T-helper 2 cell treated with Interferon-gamma antibody and Interleukin-4, amounts not matched to agents 100 ng/mL and 5 ng/mL, for 36 hours (primary cell): ENCODE measurements around the gene LONP2. TPM values are rescaled to one million over a fixed set of nuclear protein-coding genes. Genes with fewer than 3 reads are reported as not detected.

Source experiments
- intact Hi-C: fragments of 100-400 bp; cut with micrococcal nuclease; formaldehyde crosslinking; loops from one replicate; pipeline ENCODE4 v1.15.1; 2023
- total RNA-seq: library from RNA; stranded (reverse); gene quantifications from 2 replicates; pipeline ENCODE4 v1.2.3, GENCODE V29; 2022

The LONP2 gene
- total RNA-seq, 1 donor from 2014 or later: 53.4 TPM

DNA sequence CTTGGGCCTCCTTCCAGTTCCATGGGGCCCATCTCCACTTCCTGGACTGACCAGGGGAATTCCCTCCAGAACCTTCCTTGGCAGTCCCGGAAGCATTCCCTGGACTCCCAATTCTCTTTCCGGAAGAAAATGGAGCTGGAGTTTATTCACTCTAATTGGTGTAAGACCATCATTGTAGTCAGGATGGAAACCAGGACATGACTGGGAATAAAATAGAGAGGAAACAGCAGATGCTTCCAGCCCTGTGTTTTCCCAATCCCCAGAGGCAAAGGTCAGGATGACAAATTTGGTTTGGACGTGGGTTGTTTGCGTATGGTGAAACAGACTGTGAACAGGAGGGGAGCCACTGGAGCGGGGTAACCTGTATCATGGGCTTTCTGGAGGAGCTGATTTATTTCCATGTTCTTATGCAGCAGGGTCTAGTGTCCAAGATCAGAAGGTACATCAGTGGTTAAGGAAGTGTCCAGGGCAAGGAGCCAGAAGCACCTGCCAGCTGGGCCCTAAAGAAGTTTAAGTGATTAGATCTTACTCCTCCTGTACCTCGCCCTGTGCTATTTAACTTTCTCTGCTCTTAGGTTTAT is 8.5 kb upstream of the LONP2 start:
- intact Hi-C loops: no loop called here

DNA sequence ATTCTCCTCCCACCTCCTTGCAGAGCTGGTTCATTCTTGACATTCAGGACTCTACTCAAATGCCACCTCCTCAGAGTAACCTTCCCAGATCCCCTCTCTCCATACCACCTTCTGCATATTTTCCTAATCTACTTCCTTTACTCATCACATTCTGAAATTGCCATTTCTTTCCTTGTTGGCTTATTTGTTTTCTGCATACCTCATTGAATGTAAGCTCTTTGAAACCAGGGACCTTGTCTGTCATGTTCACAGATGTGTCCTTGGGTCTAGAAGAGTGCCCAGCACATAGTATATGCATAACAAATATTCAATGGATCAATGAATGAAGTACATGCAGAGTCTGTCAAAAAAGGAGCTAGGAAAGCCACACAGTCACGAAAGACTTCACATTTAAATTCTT is 7.8 kb upstream of the LONP2 start:
- intact Hi-C loops: no loop called here

DNA sequence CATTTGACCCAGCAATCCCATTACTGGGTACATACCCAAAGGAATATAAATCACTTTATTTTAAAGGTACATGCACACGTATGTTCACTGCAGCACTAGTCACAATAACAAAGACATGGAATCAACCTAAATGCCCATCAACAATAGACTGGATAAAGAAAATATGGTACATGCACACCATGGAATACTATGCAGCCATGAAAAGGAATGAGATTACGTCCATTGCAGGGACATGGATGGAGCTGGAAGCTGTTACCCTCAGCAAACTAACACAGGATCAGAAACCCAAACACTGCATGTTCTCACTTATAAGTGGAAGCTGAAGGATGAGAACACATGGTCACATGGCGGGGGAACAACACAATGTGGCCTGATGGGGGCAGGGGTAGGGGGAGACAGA is 4.0 kb upstream of the LONP2 start:
- intact Hi-C loops: loop anchor here (5.0 kb wide), 1 partner anchor 127 kb away; no protein-coding TSS in a partner anchor

GRCh38 chr16:48244863-48245195 is 729 bp downstream of the LONP2 start:
- intact Hi-C loops: loop anchor here (1.0 to 5.0 kb wide), 5 partner anchors 13 to 1272 kb away; partner anchors contain the start of genes DNAJA2 and SIAH1

- intact Hi-C loops: no loop called here
Measured at GRCh38 chr16:48246066-48246465, 2.0 kb downstream of the LONP2 start.

- intact Hi-C loops: no loop called here
Measured at GRCh38 chr16:48247311-48247710, 3.2 kb downstream of the LONP2 start, which contains the start of gene ABCC11. TSS of gene ABCC11 (minus strand) at chr16:48247539. CDS start at chr16:48231921, 15,618 bp downstream.

DNA sequence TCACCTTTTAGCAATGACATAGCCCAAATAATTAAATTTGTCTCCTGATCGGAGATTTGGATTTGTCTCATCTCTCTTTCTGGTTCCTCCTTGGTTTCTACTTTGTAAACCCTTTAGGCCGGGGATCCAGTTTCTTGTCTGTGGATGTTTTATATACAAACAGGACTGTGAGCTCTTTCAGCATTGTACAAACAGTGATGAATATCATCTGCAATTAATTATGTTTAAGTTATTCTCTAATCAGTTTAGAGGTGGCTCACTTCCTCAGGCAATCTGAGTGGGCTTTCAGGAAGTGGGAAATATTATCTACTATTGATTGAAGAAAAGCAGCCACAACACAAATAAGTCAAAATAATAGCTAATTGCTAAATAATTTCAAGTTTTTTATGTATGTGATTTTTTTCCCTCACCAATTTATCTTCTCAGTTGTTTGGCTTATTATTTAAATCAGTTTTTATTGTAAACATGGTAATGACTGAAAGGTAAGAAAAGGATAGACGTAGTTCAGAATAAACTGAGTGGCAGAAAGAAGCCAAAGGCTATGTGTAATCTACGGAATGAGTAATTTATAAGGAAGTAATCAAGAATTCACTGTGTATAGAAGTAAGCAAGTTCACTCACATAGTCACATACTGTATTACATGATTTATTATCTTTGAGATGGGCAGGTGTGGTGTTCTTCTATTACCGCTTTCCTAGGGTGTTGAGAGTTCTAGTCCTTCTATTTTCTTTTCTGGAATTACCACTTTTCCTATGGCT is 6.6 kb downstream of the LONP2 start:
- intact Hi-C loops: no loop called here

DNA sequence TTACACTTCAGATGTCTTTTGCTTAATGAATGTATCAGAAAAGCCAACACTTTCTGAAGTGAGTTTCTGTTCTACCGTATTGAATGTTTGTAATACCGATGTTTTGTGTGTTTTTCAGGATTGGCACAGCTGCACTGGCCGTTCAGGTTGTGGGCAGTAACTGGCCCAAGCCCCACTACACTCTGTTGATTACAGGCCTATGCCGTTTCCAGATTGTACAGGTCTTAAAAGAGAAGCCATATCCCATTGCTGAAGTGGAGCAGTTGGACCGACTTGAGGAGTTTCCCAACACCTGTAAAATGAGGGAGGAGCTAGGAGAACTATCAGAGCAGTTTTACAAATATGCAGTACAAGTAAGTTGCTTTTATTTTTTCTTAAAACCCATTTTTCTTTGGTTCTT is 7.9 kb downstream of the LONP2 start:
- intact Hi-C loops: no loop called here

- intact Hi-C loops: no loop called here
Measured at GRCh38 chr16:48256579-48257177, 12.6 kb downstream of the LONP2 start.

DNA sequence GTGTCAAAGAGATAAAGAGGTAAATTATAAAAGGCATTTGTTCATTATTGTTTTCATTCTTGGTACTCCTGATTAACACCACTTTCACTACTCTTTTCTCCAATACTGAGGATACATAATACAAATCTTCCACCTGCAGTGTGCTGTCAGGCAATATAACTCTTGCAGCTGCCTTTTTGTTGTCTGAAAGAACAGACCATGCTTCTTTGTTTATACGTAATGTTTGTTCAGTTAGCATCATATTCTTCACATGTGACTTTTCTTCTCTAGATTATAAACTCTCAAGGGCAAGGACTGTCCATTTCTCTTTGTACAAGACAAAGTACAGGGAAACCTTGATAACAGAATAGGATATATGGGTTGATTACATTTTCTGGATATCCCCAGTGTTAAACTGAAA is 17.5 kb downstream of the LONP2 start:
- intact Hi-C loops: no loop called here

- intact Hi-C loops: no loop called here
Measured at GRCh38 chr16:48262631-48263030, 18.5 kb downstream of the LONP2 start.

- intact Hi-C loops: no loop called here
Measured at GRCh38 chr16:48269011-48269410, 24.9 kb downstream of the LONP2 start.

DNA sequence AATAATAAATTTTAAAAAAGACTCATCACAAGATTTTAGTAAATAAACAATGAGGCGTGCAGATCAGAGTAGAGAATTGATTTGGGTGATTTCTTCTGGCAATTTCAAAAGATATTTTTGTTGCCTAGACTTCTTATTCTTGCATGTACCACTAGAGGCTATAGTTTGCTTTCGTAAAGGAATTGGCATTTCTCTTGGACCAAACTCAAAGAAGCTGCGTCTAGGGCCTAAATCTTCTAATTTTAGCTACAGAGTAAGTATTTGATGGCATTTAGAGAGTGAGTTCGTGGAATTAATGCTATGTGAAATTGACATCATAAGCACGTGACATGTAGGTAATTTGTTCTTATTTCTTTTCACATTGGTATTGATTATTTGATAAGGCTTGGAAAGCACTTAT is 27.6 kb downstream of the LONP2 start:
- intact Hi-C loops: no loop called here

DNA sequence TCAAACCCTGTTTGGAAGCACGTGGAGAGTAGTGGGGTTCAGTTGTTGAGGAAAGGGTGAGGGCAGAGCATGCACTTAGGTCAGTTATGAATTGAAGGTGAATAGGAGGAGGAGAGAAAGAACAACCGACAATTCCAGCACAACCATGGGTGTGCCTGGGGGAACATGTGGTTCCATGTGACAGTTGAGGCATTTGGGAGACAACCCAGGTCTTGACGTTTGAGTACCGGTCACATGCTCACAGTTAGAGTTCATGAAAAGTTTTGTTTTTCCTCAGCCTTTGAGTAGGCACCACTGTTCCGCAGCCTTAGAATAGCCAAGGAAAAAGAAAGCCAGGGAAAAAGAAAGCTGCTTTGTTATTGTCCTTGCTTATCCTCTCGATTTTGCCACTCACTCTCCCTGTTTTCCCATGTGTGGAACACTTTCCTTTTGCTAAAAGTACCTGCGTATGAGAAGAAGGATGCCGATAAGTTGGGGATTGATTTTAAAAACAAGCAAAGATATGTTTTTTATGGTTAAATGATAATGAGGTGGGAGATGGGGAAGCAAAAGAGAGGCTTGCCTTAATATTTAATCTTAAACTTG is 28.8 kb downstream of the LONP2 start:
- intact Hi-C loops: no loop called here

DNA sequence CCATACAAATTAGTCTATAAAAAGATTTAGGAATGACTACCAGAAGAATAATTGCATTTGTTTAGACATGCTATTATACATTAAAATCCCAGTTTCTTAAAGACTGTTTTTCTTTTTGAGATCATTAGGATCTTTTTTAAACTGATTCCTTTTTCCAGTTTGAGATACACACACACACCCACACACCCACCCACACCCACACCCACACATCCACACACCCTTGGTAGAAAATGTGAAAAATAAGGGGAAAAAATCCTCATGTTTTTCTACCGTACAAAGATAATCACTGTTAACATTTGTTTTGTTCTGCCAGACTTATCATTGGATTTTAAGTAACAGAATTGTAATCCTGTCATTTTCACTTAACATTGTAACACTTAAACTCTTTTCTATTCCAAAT is 30.4 kb downstream of the LONP2 start:
- intact Hi-C loops: no loop called here

DNA sequence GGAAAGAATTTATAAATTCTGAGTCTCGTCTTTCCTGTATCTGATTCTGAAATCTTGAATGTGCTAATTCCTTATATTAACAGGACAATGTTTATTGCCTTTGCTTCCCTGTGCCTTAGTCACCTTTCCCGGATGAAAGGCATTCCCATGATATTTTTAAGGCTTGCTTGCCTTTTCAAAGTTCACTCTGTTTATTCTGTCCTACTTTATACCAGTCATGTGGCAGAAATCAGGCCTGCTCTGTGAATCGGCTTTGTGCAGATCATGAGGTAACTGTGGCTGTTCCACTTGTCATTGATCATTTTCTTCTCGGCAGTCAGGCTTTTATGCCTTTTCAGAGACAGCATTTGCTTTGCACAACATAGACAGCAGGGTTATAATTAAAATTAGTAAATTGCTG is 32.0 kb downstream of the LONP2 start:
- intact Hi-C loops: no loop called here

- intact Hi-C loops: no loop called here
Measured at GRCh38 chr16:48277158-48277557, 33.1 kb downstream of the LONP2 start.

- intact Hi-C loops: no loop called here
Measured at GRCh38 chr16:48279199-48279598, 35.1 kb downstream of the LONP2 start.

DNA sequence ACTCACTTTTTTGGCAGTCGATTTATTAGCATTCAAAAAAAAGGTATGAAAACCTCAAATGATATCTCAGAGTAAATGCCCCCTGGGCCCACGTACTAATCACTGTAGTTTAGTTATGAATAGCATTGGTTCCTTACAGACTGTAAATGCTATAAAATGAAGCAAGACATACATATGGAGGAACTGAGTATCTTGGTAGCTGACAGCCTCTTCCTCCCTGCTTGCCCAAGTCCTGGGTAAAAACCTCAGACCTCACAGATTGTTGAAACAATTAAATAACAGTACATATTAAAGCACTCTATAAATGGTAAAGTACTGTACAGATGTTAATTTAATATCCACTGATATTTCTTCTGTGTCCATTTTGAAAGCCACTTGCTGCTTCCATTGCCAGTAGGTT is 36.4 kb downstream of the LONP2 start:
- intact Hi-C loops: no loop called here

DNA sequence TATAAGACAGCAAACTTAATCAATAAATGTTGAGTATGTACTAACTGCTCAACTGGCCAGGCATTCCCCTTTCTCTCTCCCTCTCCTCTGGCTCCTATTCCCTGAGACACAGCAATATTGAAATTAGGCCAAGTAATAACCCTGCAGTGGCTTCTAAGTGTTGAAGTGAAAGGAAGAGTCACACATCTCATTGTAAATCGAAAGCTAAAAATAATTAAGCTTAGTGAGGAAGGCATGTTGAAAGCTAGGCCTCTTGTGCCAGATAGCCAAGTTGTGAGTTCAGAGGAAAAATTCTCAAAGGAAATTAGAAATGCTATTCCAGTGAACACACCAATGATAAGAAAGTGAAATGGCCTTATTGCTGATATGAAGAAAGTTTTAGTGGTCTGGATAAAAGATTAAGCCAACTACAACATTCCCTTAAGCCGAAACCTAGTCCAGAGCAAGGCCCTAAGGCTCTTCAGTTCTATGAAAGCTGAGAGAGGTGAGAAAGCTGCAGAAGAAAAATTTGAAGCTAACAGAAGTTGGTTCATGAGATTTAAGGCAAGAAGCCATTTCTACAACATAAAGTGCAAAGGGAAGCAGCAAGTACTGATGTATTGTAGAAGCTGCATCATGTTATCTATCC is 38.6 kb downstream of the LONP2 start:
- intact Hi-C loops: no loop called here

- intact Hi-C loops: no loop called here
Measured at GRCh38 chr16:48284772-48285409, 40.8 kb downstream of the LONP2 start.
